ENCODE measurements around the gene SARDH.
"Not testable (repeated sequence)": the region's sequence is repeated elsewhere in the genome, so short reads cannot be mapped to it uniquely, and the experiment has no call there.

The SARDH gene

GRCh38 chr9:133632806-133633680 lies 105.1 kb downstream of the SARDH start:
- no peak for DNase-seq (ENCODE audit: low read depth, low spot score)

- no peak for DNase-seq (ENCODE audit: low read depth, low spot score)
Measured at GRCh38 chr9:133631111-133631510, 107.0 kb downstream of the SARDH start.

GRCh38 chr9:133629221-133630110 lies 108.7 kb downstream of the SARDH start:
- DNase-seq (ENCODE audit: low read depth, low spot score) = no peak

DNA sequence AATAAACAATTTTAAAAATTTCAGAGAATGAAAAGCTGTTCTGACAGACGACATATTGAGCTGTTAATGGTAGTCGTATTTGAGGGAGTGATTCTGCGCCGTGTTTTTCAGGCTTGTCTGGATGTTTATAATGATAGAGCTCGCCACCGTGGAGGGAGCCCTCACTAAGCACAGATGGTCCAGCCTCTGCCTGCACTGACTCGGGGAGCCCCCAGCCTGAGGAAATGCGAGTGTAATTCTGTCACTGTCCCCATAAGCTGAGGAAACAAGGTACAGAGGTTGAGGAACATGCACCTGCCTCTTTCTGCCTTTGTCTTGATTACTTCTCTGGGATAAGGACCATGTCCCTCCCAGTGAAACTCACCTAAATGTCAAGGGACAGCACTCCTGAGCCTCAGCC lies 109.4 kb downstream of the SARDH start:
- no peak for DNase-seq (ENCODE audit: low read depth, low spot score)

DNA sequence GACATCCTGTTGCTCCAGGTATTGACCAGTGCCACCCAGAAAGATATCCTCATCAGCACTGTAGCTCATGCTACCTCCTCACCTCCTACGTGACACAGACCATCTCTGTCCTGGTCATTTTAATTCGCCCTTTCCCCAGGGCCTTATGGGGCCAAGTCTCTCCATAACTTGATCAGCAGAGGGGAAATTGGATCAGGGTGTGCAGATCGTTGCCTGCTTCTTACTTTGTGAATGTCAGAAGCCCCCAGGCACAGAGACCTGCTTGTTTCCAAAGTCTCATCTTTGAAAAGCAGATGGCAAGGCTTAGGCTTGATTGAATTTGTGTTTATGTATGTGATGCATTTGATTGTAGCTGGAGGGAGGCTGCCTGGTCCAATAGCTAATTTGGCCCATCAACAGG lies 110.8 kb downstream of the SARDH start:
- DNase-seq (ENCODE audit: low read depth, low spot score) = no peak

DNA sequence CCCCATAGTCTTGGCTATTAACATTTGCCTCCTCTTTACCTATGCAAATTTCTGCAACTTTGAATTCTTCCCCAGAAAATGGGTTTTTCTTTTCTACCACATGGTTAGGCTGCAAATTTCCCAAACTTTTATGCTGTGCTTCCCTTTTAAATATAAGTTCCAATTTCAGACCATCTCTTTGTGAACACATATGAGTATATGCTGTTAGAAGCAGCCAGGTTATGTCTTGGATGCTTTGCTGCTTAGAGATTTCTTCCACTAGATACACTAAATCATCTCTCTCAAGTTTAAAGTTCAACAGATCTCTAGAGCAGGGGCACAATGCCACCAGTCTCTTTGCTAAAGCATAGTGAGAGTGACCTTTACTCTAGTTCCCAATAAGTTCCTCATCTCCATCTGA lies 112.1 kb downstream of the SARDH start:
- DNase-seq (ENCODE audit: low read depth, low spot score) = not testable (repeated sequence)

DNA sequence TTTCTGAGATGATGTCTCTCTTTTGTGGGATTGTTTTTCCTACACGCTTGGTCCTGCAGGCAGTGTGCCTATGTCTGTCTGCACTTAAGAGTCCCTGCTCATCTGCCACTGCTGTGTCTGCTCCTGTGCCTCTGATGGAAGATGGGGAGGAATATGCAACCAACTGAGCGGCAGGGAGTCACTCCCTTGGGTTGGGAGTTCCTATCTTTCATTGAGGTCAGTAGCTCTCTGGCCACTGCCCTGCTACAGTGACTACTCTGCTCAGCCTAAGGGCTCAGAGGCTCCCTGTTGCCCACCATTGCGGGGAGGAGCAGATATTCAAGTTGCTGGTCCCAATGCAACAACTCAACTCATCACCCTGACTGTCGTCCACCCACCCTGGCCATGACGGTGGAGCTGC lies 115.6 kb downstream of the SARDH start:
- DNase-seq (ENCODE audit: low read depth, low spot score) = no peak

DNA sequence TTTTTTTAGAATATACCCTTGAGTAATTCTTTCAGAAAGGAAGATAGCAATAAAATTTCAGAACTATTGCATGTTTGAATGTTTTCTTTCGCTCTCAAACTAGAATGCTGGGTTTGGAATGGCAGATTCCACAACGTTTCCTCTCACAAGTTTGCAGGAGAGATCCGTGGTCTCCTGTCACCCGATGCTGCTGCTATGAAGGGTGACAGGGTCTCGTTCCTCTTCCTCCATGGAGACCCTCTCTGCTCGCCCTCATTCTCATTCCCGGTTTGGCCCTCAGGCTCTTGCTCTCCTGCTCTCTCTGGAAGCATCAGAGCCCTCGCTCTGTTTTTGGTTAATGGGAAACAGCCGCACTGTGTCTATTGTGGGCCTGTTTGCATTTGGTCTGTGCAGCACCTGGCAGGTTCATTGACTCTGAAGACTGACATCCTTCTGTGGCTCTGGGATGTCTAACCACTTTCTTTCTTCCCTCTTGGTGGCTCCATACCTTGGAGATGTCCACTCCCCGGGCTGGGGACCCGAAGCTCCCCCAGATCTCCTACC lies 116.4 kb downstream of the SARDH start:
- DNase-seq (ENCODE audit: low read depth, low spot score) = no peak

DNA sequence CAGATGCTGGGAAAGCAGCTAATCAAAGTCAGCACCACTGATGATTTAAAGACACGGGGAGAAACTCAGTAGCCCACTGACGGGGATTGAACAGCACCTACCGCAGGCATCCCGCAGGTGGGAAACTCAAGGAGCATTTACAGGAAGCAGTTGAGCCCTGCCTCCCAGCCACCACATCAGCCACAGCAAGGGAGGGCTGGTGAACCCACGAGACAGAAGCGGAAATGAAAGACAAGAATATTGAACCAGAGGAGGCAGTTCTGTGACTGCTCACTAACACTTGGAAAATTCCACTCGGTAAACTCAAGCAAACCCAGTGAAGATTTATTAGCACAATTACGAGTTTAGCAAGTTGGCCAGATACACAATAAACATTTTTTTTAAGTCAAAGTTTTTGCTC lies 118.4 kb downstream of the SARDH start:
- no peak for DNase-seq (ENCODE audit: low read depth, low spot score)

GRCh38 chr9:133618726-133619125 lies 119.4 kb downstream of the SARDH start:
- DNase-seq (ENCODE audit: low read depth, low spot score) = no peak

DNA sequence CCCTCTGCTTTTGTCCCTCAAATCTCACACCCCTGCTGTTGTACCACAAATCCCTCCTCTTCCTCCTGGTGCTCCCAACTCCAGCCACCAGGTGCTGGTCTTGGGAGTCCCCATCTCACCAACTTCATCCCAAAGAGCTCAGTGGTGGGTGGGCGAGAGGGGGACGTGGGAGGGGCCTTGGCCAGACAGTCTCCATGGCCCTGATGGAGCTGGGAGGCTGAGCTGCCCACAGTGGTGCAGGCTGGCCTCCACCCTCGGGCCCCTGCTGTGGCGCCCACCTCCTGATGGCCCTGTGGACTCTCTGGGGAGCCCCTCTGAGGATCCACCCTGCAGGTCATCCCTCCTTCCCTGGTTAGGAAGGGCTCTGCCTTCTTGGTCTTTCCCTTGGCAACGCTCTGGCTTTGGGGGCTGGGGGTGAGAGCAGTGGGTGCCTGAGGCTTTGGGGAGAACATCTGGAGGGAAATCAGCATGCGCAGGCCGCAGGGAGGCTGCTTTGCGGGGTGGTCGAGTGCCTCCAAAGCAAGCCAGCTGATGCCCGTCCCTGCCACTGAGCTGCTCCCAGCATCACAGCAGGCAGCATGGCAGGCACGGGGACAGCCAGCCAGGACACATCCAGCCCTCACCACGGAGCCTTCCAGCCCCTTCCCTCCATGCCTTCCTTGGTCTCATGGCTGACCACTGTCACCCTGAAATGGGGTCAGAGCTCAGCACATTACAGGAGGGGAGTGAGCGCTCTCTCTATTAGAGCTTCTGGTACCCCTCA lies 121.3 kb downstream of the SARDH start:
- no peak for DNase-seq (ENCODE audit: low read depth, low spot score)

DNA sequence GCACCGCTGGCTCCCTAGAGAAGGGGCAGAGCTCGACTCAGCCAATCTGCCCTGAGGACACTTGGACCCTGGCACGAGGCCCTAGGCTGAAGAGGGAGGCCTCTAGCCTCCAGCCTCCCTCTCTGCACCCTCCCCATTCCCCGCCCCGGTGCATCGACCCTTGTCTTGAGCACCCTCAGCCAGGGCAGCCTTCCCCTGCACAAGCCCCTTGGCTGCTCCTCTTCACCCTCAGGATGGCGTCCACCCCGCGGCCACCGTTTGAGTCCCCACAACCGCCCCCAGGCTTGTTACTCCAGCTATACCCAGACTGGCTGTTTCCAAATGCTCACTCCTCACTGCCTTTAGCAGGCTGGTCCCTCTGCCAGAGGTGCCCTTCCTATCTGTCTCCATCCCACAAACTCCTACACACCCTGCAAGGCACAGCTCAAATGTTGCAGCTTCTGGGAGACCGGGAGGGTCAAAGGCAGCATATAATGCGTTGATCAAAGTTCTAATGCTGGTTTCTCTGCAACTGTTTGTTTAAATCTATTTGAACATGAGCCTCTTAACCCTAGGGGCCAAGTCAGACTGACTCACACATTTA lies 122.5 kb downstream of the SARDH start:
- DNase-seq (ENCODE audit: low read depth, low spot score) = no peak

DNA sequence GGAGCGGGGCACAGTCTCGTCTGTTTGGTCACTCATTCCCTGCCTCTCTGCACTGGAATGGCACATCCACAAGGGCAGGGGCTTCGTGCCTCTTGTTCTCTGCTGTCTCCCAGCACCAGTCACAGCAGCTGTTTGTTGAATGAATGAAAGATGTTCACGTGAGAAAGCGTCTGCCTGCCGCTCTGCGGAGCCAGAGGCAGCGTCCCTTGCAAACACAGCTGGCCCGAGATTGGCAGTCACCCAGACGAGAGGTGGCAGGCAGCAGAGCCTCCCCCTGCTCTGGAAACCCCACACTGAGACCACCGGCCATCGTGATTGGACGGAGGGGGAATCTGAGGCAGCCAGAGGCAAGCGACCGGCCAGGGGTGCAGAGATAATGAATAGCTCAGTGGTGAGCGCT lies 123.0 kb downstream of the SARDH start:
- no peak for DNase-seq (ENCODE audit: low read depth, low spot score)

- DNase-seq (ENCODE audit: low read depth, low spot score) = no peak
Measured at GRCh38 chr9:133614678-133615077, 123.5 kb downstream of the SARDH start.

DNA sequence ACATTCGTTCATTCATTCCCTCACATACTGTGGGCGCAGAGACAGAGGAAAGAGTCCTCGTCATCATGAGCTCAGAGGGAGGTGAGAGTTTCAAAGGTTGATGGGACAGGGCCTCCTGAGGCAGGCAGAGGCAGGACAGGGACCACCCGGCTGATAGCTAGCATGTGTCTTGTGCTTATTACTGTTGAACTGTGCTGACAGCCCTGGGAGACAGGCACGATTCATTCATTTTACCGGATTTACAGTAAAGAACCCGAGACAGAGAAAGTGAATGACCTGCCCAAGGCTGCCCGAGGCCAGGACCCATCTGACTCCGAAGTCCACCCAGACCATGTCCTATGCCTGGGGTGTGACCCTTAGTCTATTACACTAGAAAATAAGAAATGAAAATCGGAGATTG lies 124.1 kb downstream of the SARDH start:
- DNase-seq (ENCODE audit: low read depth, low spot score) = no peak
